Aorta (tissue), 5 donors: ENCODE measurements around the gene RUNX2. TPM values are rescaled to one million over a fixed set of nuclear protein-coding genes. Genes with fewer than 3 reads are reported as not detected.

Experiments used
- ATAC-seq: fragments of 200-7000 bp; cut with Tn5 transposase; one replicate; pipeline ENCODE4 v1.9.1; 2022; ENCODE audit warnings: moderate library complexity; ENCODE audit not compliant: low FRiP score
- DNase-seq, 2 donors: peaks; one replicate each; pipeline ENCODE4 v3.0.0-alpha.2; 2020
- H3K27ac ChIP-seq, 2 donors: one replicate each; pipeline ENCODE4 v1.5.1; 2013; ENCODE audit warnings: low read length in 2 of 2, mild to moderate bottlenecking in 2 of 2, moderate library complexity in 2 of 2, control low read depth in 1 of 2, inconsistent platforms in 1 of 2, low read depth in 1 of 2
- H3K27me3 ChIP-seq, 2 donors: one replicate each; pipeline ENCODE4 v1.6.1; 2013; ENCODE audit warnings: control low read depth in 1 of 2, low read length in 1 of 2, mild to moderate bottlenecking in 1 of 2, moderate library complexity in 1 of 2; ENCODE audit not compliant: insufficient read depth in 2 of 2, control insufficient read depth in 1 of 2
- H3K36me3 ChIP-seq, 2 donors: one replicate each; pipeline ENCODE4 v1.6.1; 2013; ENCODE audit warnings: control low read depth in 1 of 2, low read length in 1 of 2, mild to moderate bottlenecking in 1 of 2; ENCODE audit not compliant: insufficient read depth in 2 of 2, control insufficient read depth in 1 of 2
- H3K4me1 ChIP-seq, 2 donors: one replicate each; pipeline ENCODE4 v1.6.1; 2013; ENCODE audit warnings: low read length in 2 of 2, control low read depth in 1 of 2, mild to moderate bottlenecking in 1 of 2, moderate library complexity in 1 of 2; ENCODE audit not compliant: insufficient read depth in 2 of 2, control insufficient read depth in 1 of 2
- H3K4me3 ChIP-seq, 2 donors: one replicate each; pipeline ENCODE4 v1.5.1; 2013; ENCODE audit warnings: low read length in 2 of 2, control low read depth in 1 of 2, mild to moderate bottlenecking in 1 of 2
- H3K9me3 ChIP-seq: one replicate; pipeline ENCODE4 v1.6.1; 2013; ENCODE audit warnings: mild to moderate bottlenecking, low read length; ENCODE audit not compliant: control insufficient read depth
- WGBS, 2 donors: extraction: QIAGEN DNeasy Blood & Tissue Kit; methylation state at CpG; one replicate each; pipeline ENCODE4 v1.1.7; 2013; 5-methylcytosine and 5-hydroxymethylcytosine counted together
- intact Hi-C, 2 donors: fragments of 100-400 bp; cut with DNase I; formaldehyde crosslinking; loops; one replicate each; pipeline versions ENCODE4 v1.14.2 to v1.15.0; 2022
- polyA plus RNA-seq, 2 donors: library from polyadenylated mRNA; stranded (reverse); fragments of 200-250 nt; gene quantifications; one replicate each; pipeline ENCODE4 v1.2.3, GENCODE V29; 2013
- total RNA-seq, 2 donors: library from RNA; stranded (reverse); fragmentation: NEBNext Ultra II Directional; extraction: Animal tissue kit (Norgen Biotek cat#: 25700); gene quantifications; one replicate each; pipeline ENCODE4 v1.2.1, GENCODE V29; 2021
- donor health status: healthy with polysubstance abuse.
- donor health status: Bipolar disorder and iron deficiency.
- donor health status: DM: no; HTN: no; CAD: no.
- donor health status: DM: no; HTN: no; CAD: no.
- donor health status: DM: yes; HTN: yes; CAD: no.

The RUNX2 gene
- total and polyA plus RNA-seq, 4 donors: 1.0 to 5.4 (median 1.9) TPM

DNA sequence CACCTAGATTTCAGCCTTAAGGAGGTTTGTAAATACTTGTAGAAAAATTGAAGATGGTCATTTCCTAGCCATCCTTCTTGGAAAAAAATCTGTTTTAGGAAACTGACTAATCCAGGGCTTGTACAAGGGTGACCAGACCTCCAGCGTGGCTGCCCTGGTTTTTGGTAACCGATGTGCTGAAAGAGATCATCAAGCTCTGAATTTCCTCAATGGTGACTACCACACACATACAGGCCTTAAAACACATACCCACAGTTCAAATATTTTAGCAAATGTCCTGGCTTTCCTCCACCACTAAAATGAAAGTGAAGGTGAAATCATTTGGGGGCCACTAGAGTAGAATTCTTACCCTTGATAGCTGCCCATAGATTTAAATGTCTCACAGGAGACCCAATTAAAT, 264.9 kb downstream of the RUNX2 start:
- ATAC-seq (no peak), DNase-seq (no peak)
- 96 to 98% methylated on average over 2 of the region's 2 CpGs for WGBS, 2 donors

GRCh38 chr6:45595010-45595851, 267.1 kb downstream of the RUNX2 start:
- H3K27me3 ChIP-seq: no peaks in the 10 kb centered on the region
- ATAC-seq: no peak
- intact Hi-C loops: no loop called here

More for the DNA sequence above, 264.9 kb downstream of the RUNX2 start:
- Histone ChIP-seq H3K9me3 (no peaks in the 10 kb centered on the region), H3K27ac (no peak overlapping the region), H3K27me3 (no peaks in the 10 kb centered on the region), H3K36me3 (no peaks in the 10 kb centered on the region), H3K4me3 (no peak overlapping the region), H3K4me1 (no peaks in the 10 kb centered on the region)
- intact Hi-C loops: no loop called here

DNA sequence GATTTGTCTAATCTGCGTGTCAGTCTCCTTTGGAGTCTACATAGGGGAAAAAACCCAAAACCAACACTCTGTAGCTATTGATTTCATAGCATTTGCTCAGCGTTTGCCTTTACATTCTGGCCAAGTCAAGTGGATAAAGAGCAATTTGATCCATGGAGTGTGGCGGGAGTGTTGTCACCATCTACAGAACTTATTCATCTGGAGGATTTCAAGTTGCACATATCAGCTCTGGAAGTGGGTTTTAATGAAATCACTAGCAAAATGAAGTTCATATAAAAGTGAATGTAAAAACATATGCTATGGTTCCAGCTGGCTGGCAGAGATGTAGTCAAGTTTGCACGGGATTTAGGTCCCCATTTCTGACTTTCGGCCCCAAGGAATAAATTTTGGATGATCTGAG, 269.3 kb downstream of the RUNX2 start:
- H3K27ac ChIP-seq: no peak overlapping the region
- H3K4me1 ChIP-seq: no peaks in the 10 kb centered on the region
- DNase-seq (no peak), ATAC-seq (no peak)
- H3K27me3 ChIP-seq: no peaks in the 10 kb centered on the region
- H3K9me3 ChIP-seq: peaks cover 5% of the 10 kb centered on the region
- no peak overlapping the region for H3K4me3 ChIP-seq
- 82 to 87% methylated on average over 5 of the region's 5 CpGs for WGBS, 2 donors
- H3K36me3 ChIP-seq: no peaks in the 10 kb centered on the region
- intact Hi-C loops: no loop called here

More at GRCh38 chr6:45595010-45595851, 267.1 kb downstream of the RUNX2 start:
- Histone ChIP-seq H3K27ac (no peak overlapping the region), H3K36me3 (no peaks in the 10 kb centered on the region), H3K4me3 (no peak overlapping the region), H3K4me1 (no peaks in the 10 kb centered on the region), H3K9me3 (peaks cover 5% of the 10 kb centered on the region)
- 61 to 73% methylated on average over 5 of the region's 5 CpGs for WGBS, 2 donors
- no peak for DNase-seq

GRCh38 chr6:45599053-45599452, 270.9 kb downstream of the RUNX2 start:
- no peak overlapping the region for H3K4me3 ChIP-seq
- intact Hi-C loops: no loop called here
- DNase-seq (no peak), ATAC-seq (no peak)
- H3K9me3 ChIP-seq: peaks cover 5% of the 10 kb centered on the region
- no peaks in the 10 kb centered on the region for H3K4me1 ChIP-seq
- no peaks in the 10 kb centered on the region for H3K36me3 ChIP-seq
- H3K27me3 ChIP-seq: no peaks in the 10 kb centered on the region
- H3K27ac ChIP-seq: no peak overlapping the region

DNA sequence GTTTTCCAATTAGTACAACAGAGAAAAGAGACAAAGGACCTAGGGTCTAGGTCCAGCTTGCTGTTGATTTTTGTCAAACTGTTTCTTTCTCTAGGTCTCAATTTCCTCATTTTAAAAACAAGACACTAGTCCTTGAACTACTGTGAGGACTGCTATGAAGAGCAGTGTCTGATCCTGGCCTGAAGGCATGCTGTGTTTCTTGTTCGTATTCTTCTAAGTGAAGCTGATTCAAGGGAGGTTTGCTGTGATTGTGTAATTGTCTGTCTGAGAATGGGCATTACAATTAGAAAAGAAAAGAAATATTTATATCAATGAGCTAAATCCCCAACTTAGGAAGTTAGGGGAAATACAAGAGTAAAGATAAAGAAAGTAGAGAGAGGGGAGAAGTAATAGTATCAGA, 277.8 kb downstream of the RUNX2 start:
- H3K36me3 ChIP-seq: no peaks in the 10 kb centered on the region
- WGBS, 2 donors: 90 to 95% methylated on average over 1 of the region's 1 CpG
- ATAC-seq (no peak), DNase-seq (no peak)
- intact Hi-C loops: no loop called here
- no peaks in the 10 kb centered on the region for H3K9me3 ChIP-seq
- H3K4me1 ChIP-seq: no peaks in the 10 kb centered on the region
- no peak overlapping the region for H3K27ac ChIP-seq
- H3K27me3 ChIP-seq: no peaks in the 10 kb centered on the region
- H3K4me3 ChIP-seq: no peak overlapping the region

GRCh38 chr6:45606831-45607400, 278.8 kb downstream of the RUNX2 start:
- ATAC-seq: no peak
- H3K36me3 ChIP-seq: no peaks in the 10 kb centered on the region
- 58 to 76% methylated on average over 7 of the region's 7 CpGs for WGBS, 2 donors
- H3K4me3 ChIP-seq: no peak overlapping the region
- no peak overlapping the region for H3K27ac ChIP-seq
- DNase-seq: no peak
- no peaks in the 10 kb centered on the region for H3K27me3 ChIP-seq
- H3K9me3 ChIP-seq: no peaks in the 10 kb centered on the region
- intact Hi-C loops: no loop called here
- no peaks in the 10 kb centered on the region for H3K4me1 ChIP-seq

- Histone ChIP-seq H3K27ac (no peak overlapping the region), H3K4me3 (no peak overlapping the region), H3K4me1 (no peaks in the 10 kb centered on the region), H3K27me3 (no peaks in the 10 kb centered on the region), H3K9me3 (no peaks in the 10 kb centered on the region), H3K36me3 (no peaks in the 10 kb centered on the region)
- intact Hi-C loops: no loop called here
- 36 to 59% methylated on average over 4 of the region's 4 CpGs for WGBS, 2 donors
- ATAC-seq: no peak
- DNase-seq: no peak
Observed at GRCh38 chr6:45607798-45608197, 279.7 kb downstream of the RUNX2 start.

- 72 to 77% methylated on average over 10 of the region's 10 CpGs for WGBS, 2 donors
- H3K27me3 ChIP-seq: no peaks in the 10 kb centered on the region
- intact Hi-C loops: no loop called here
- no peak overlapping the region for H3K4me3 ChIP-seq
- no peaks in the 10 kb centered on the region for H3K36me3 ChIP-seq
- ATAC-seq (no peak), DNase-seq (no peak)
- no peaks in the 10 kb centered on the region for H3K9me3 ChIP-seq
- no peak overlapping the region for H3K27ac ChIP-seq
- no peaks in the 10 kb centered on the region for H3K4me1 ChIP-seq
Observed at GRCh38 chr6:45608252-45608913, 280.3 kb downstream of the RUNX2 start.
